GM23338 (cell line): ENCODE data around the gene SUSD1. TPM values are rescaled to one million over a fixed set of nuclear protein-coding genes. Genes with fewer than 3 reads are reported as not detected.

ENCODE experiments used
- ATAC-seq: fragments of 200-7000 bp; cut with Tn5 transposase; 3 replicates; pipeline ENCODE4 v1.9.1; 2020
- DNase-seq: peaks from one replicate; pipeline ENCODE4 v3.0.0-alpha.2; 2015; ENCODE audit warnings: low spot score
- H2AFZ ChIP-seq: fragments of 200-600 bp; sonication (generic); 2 replicates; pipeline ENCODE4 v1.8.0; 2016; ENCODE audit warnings: antibody characterized with exemption, mild to moderate bottlenecking, moderate library complexity
- H3F3A ChIP-seq: fragments of 200-600 bp; sonication (generic); replicated peaks from 2 replicates; pipeline ENCODE4 v1.8.0; 2017; ENCODE audit warnings: antibody characterized with exemption, mixed run types, low read depth
- H3K27ac ChIP-seq: fragments of 200-600 bp; sonication (generic); 2 replicates; pipeline ENCODE4 v1.6.1; 2016; ENCODE audit warnings: low read depth
- H3K27me3 ChIP-seq: fragments of 200-600 bp; sonication (generic); 2 replicates; pipeline ENCODE4 v1.8.0; 2016; ENCODE audit warnings: mild to moderate bottlenecking, mixed run types, moderate library complexity; ENCODE audit not compliant: insufficient read depth
- H3K36me3 ChIP-seq: fragments of 200-600 bp; sonication (generic); 2 replicates; pipeline ENCODE4 v1.8.0; 2016; ENCODE audit warnings: mild to moderate bottlenecking; ENCODE audit not compliant: insufficient read depth
- H3K4me1 ChIP-seq: fragments of 200-600 bp; sonication (generic); 2 replicates; pipeline ENCODE4 v1.8.0; 2016; ENCODE audit warnings: mild to moderate bottlenecking, moderate library complexity; ENCODE audit not compliant: insufficient read depth
- H3K4me2 ChIP-seq: fragments of 200-600 bp; sonication (generic); 2 replicates; pipeline ENCODE4 v1.7.1; 2017; ENCODE audit warnings: mixed run types
- H3K4me3 ChIP-seq: fragments of 200-600 bp; sonication (generic); 2 replicates; pipeline ENCODE4 v1.6.1; 2016; ENCODE audit warnings: mixed run types
- H3K79me2 ChIP-seq: fragments of 200-600 bp; sonication (generic); replicated peaks from 2 replicates; pipeline ENCODE4 v1.8.0; 2017; ENCODE audit warnings: mild to moderate bottlenecking; ENCODE audit not compliant: insufficient read depth
- H3K9me2 ChIP-seq: fragments of 200-600 bp; sonication (generic); 2 replicates; pipeline ENCODE4 v1.8.0; 2017; ENCODE audit not compliant: insufficient read depth
- H4K20me1 ChIP-seq: fragments of 200-600 bp; sonication (generic); replicated peaks from 2 replicates; pipeline ENCODE4 v1.8.0; 2017; ENCODE audit warnings: mild to moderate bottlenecking; ENCODE audit not compliant: insufficient read depth
- H3K27ac Mint-ChIP-seq: 2 replicates; pipeline ENCODE4 v1.8.0; 2020; ENCODE audit warnings: inconsistent platforms, mild to moderate bottlenecking, moderate library complexity, mixed read lengths
- H3K27me3 Mint-ChIP-seq: 3 replicates; pipeline ENCODE4 v1.8.0; 2022; ENCODE audit warnings: low read depth, mild to moderate bottlenecking, moderate library complexity, mixed read lengths, inconsistent platforms; ENCODE audit not compliant: insufficient read depth, poor library complexity
- H3K36me3 Mint-ChIP-seq: 3 replicates; pipeline ENCODE4 v1.8.0; 2021; ENCODE audit warnings: low read depth, mild to moderate bottlenecking, inconsistent platforms, moderate library complexity, mixed read lengths
- H3K4me1 Mint-ChIP-seq: 3 replicates; pipeline ENCODE4 v1.8.0; 2020; ENCODE audit warnings: mild to moderate bottlenecking, inconsistent platforms, mixed read lengths
- H3K4me3 Mint-ChIP-seq: 3 replicates; pipeline ENCODE4 v1.8.0; 2021; ENCODE audit warnings: moderate library complexity, mild to moderate bottlenecking, inconsistent platforms, mixed read lengths
- H3K9me3 Mint-ChIP-seq: 3 replicates; pipeline ENCODE4 v1.8.0; 2020; ENCODE audit warnings: moderate library complexity, mild to moderate bottlenecking, inconsistent platforms, mixed read lengths
- CREB1 ChIP-seq: fragments of 250-450 bp; sonication (Bioruptor Pico); IDR thresholded peaks from 2 replicates; pipeline ENCODE4 v1.5.0; 2020; ENCODE audit warnings: low read depth, mild to moderate bottlenecking, moderate library complexity
- CTCF ChIP-seq, 2 experiments: fragments of 200-600 bp in 1 of 2; sonication (generic) in 1 of 2; conservative IDR thresholded peaks; 2 replicates each; pipeline versions ENCODE4 v1.5.1 to v1.6.1; 2016 to 2017; ENCODE audit warnings: antibody characterized with exemption in 2 of 2, low read depth in 2 of 2, mild to moderate bottlenecking in 2 of 2, moderate library complexity in 1 of 2
- ETS1 ChIP-seq: IDR thresholded peaks from 2 replicates; pipeline ENCODE4 v1.6.1; 2016; ENCODE audit warnings: antibody characterized with exemption
- EZH2 ChIP-seq: fragments of 200-600 bp; sonication (generic); IDR thresholded peaks from one replicate; pipeline ENCODE4 v1.8.0; 2017; ENCODE audit warnings: antibody characterized with exemption, mild to moderate bottlenecking, low read depth; ENCODE audit not compliant: unreplicated experiment
- EZH2phosphoT487 ChIP-seq: fragments of 200-600 bp; sonication (generic); IDR thresholded peaks from one replicate; pipeline ENCODE4 v1.8.1; 2018; ENCODE audit warnings: antibody characterized with exemption; ENCODE audit not compliant: unreplicated experiment
- NANOG ChIP-seq: IDR thresholded peaks from 2 replicates; pipeline ENCODE4 v1.6.1; 2016; ENCODE audit warnings: antibody characterized with exemption, borderline replicate concordance
- REST ChIP-seq: IDR thresholded peaks from one replicate; pipeline ENCODE4 v1.6.1; 2018; ENCODE audit warnings: antibody characterized with exemption; ENCODE audit not compliant: unreplicated experiment
- STAT1 ChIP-seq: IDR thresholded peaks from one replicate; pipeline ENCODE4 v1.6.1; 2016; ENCODE audit warnings: antibody characterized with exemption; ENCODE audit not compliant: unreplicated experiment
- ZNF331 ChIP-seq: fragments of 250-450 bp; sonication (Bioruptor Pico); IDR thresholded peaks from 2 replicates; pipeline ENCODE4 v1.5.0; 2020; ENCODE audit warnings: low read depth, mild to moderate bottlenecking, moderate library complexity
- ZNF462 ChIP-seq: fragments of 250-450 bp; sonication (Bioruptor Pico); IDR thresholded peaks from 2 replicates; pipeline ENCODE4 v1.5.0; 2020; ENCODE audit warnings: mild to moderate bottlenecking, moderate library complexity
- polyA plus RNA-seq: library from polyadenylated mRNA; unstranded; fragments of >200 nt; fragmentation: Nextera tagmentation; extraction: Ambion mirVana; gene quantifications from 2 replicates; pipeline ENCODE4 v1.2.1, GENCODE V29; 2016
- total RNA-seq: library from RNA; depleted of rRNA; stranded (reverse); fragments of >200 nt; shearing (Covaris generic); gene quantifications from 2 replicates; pipeline ENCODE4 v1.2.3, GENCODE V29; 2014

The SUSD1 gene
- total and polyA plus RNA-seq, 2 experiments from 2014 or later, result 1.2 to 6.4 TPM

GRCh38 chr9:112000743-112001142 lies 174.4 kb downstream of the SUSD1 start:
- H3K36me3 Mint-ChIP-seq, result no peaks in the 10 kb centered on the region
- no peaks in the 10 kb centered on the region for H3K9me3 Mint-ChIP-seq
- Histone ChIP-seq H3K79me2 (no peaks in the 10 kb centered on the region), H4K20me1 (no peaks in the 10 kb centered on the region), H2AFZ (no peak overlapping the region), H3F3A (no peaks in the 10 kb centered on the region), H3K36me3 (no peaks in the 10 kb centered on the region), H3K9me2 (no peaks in the 10 kb centered on the region), H3K4me2 (no peak overlapping the region), H3K4me1 (no peaks in the 10 kb centered on the region), H3K4me3 (no peak overlapping the region), H3K27ac (no peak overlapping the region), H3K27me3 (no peaks in the 10 kb centered on the region)
- no peak overlapping the region for H3K4me3 Mint-ChIP-seq
- ATAC-seq (peak; percentile 77), DNase-seq (peak; percentile 44)
- peaks cover 4% of the 10 kb centered on the region for H3K27me3 Mint-ChIP-seq
- TF ChIP-seq CTCF (conservative IDR thresholded peaks at IDR 0.05; ENCODE audit: low read depth in 2 of 2) (peak; percentile 36 to 63), ZNF331 (CRISPR knock-in tag) (no peak)
- no peaks in the 10 kb centered on the region for H3K4me1 Mint-ChIP-seq
- no peak overlapping the region for H3K27ac Mint-ChIP-seq

GRCh38 chr9:111999319-111999718 lies 175.8 kb downstream of the SUSD1 start:
- Histone ChIP-seq H3K27ac (no peak overlapping the region), H3K4me1 (no peaks in the 10 kb centered on the region), H3K4me3 (no peak overlapping the region), H3K79me2 (no peaks in the 10 kb centered on the region), H3K4me2 (no peak overlapping the region), H3K27me3 (no peaks in the 10 kb centered on the region), H3K9me2 (no peaks in the 10 kb centered on the region), H3K36me3 (no peaks in the 10 kb centered on the region), H2AFZ (no peak overlapping the region), H4K20me1 (no peaks in the 10 kb centered on the region), H3F3A (no peaks in the 10 kb centered on the region)
- Mint-ChIP-seq H3K9me3 (no peaks in the 10 kb centered on the region), H3K27ac (no peak overlapping the region), H3K4me3 (no peak overlapping the region), H3K27me3 (peaks cover 4% of the 10 kb centered on the region), H3K36me3 (no peaks in the 10 kb centered on the region), H3K4me1 (no peaks in the 10 kb centered on the region)
- DNase-seq (no peak), ATAC-seq (no peak)
- TF ChIP-seq EZH2 (no peak), REST (no peak), ZNF462 (CRISPR knock-in tag) (no peak), ETS1 (no peak), EZH2phosphoT487 (no peak), CREB1 (CRISPR knock-in tag) (no peak), STAT1 (no peak), NANOG (no peak)
